ENCODE results near the gene HYI.

HYI gene

GRCh38 chr1:43421976-43422750, 31.6 kb downstream of the HYI start:
- H3K4me3 ChIP-seq (ENCODE audit: low read depth, low read length): no peak overlapping the region
- TF ChIP-seq, protein P1, sequence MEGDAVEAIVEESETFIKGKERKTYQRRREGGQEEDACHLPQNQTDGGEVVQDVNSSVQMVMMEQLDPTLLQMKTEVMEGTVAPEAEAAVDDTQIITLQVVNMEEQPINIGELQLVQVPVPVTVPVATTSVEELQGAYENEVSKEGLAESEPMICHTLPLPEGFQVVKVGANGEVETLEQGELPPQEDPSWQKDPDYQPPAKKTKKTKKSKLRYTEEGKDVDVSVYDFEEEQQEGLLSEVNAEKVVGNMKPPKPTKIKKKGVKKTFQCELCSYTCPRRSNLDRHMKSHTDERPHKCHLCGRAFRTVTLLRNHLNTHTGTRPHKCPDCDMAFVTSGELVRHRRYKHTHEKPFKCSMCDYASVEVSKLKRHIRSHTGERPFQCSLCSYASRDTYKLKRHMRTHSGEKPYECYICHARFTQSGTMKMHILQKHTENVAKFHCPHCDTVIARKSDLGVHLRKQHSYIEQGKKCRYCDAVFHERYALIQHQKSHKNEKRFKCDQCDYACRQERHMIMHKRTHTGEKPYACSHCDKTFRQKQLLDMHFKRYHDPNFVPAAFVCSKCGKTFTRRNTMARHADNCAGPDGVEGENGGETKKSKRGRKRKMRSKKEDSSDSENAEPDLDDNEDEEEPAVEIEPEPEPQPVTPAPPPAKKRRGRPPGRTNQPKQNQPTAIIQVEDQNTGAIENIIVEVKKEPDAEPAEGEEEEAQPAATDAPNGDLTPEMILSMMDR (IDR thresholded peaks at IDR 0.05; ENCODE audit: low read depth, low read length): no peak
- in situ Hi-C loops (cut with HindIII; ENCODE audit: low sequenced_read_pairs): no loop called here
- no peak for DNase-seq (ENCODE audit: low read depth, low spot score)

GRCh38 chr1:43421396-43421795, 32.3 kb downstream of the HYI start:
- H3K4me3 ChIP-seq (ENCODE audit: low read depth, low read length): no peak overlapping the region
- DNase-seq (ENCODE audit: low read depth, low spot score): no peak
- TF ChIP-seq, protein P1 (IDR thresholded peaks at IDR 0.05; ENCODE audit: low read depth, low read length): no peak
- in situ Hi-C loops (cut with HindIII; ENCODE audit: low sequenced_read_pairs): no loop called here

- no peak overlapping the region for H3K4me3 ChIP-seq (ENCODE audit: low read depth, low read length)
- TF ChIP-seq, protein P1 (IDR thresholded peaks at IDR 0.05; ENCODE audit: low read depth, low read length): no peak
- in situ Hi-C loops (cut with HindIII; ENCODE audit: low sequenced_read_pairs): no loop called here
- no peak for DNase-seq (ENCODE audit: low read depth, low spot score)
Measured at GRCh38 chr1:43420874-43421273, 32.9 kb downstream of the HYI start.

DNA sequence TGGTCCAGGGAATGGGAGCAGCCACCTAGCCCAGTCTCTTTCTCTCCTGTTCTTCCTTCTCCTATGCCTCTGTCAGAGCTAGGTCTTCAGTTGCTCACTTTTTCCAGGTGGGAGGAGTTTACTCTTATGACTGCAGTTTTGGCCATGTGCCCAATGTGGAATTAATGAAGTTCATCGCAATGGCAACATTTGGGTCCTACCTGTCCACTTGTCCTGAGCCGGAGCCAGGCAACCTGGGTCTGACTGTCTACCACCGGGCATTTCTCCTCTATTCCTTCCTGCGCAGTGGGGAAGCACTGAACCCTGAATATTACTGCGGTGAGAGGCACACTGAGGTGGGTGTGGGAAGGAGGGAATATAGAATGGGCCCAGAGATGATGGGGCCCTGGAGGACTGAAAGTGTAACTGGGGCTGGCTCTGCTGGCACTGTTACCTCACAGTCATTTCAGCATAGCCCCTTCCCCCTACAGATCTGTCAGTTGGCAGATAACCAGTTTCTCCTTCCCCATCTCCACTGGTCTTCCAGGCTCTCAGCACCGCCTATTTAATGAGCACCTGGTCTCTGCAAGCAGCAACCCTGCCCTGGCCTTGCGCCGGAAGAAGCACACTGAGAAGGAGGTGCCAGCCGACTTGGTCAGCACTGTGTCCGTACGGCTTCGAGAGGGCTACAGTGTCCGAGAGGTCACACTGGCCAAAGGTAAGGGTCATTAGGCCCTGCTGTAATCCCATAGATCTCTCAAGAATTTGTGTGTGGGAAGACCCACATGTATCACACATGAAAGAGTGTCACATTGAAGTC, 33.9 kb downstream of the HYI start:
- in situ Hi-C loops (cut with HindIII; ENCODE audit: low sequenced_read_pairs): no loop called here
- no peak for DNase-seq (ENCODE audit: low read depth, low spot score)
- no peak overlapping the region for H3K4me3 ChIP-seq (ENCODE audit: low read depth, low read length)
- TF ChIP-seq, protein P1 (IDR thresholded peaks at IDR 0.05; ENCODE audit: low read depth, low read length): no peak

GRCh38 chr1:43418858-43419257, 34.9 kb downstream of the HYI start:
- TF ChIP-seq, protein P1 (IDR thresholded peaks at IDR 0.05; ENCODE audit: low read depth, low read length): no peak
- DNase-seq (ENCODE audit: low read depth, low spot score): no peak
- in situ Hi-C loops (cut with HindIII; ENCODE audit: low sequenced_read_pairs): no loop called here
- no peak overlapping the region for H3K4me3 ChIP-seq (ENCODE audit: low read depth, low read length)

DNA sequence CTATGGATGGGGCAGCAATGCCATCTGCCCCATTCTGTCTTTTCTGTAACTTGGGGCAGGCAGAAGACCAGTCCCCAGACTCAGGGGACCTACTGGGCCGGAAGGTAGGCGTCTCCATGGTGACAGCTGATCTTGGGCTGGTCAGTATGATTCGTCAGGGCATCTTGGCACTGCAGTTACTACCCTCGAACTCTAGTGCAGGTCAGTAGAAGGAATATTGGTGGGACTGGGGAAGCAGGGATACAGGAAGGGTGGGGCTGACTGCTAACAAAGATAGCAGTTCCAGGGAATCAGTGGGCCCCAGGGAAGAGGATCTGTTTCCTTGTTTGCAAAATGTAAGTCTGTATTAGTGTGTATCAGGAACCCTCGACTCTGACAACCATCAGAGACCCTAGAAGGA, 37.8 kb downstream of the HYI start:
- in situ Hi-C loops (cut with HindIII; ENCODE audit: low sequenced_read_pairs): no loop called here
- no peak for DNase-seq (ENCODE audit: low read depth, low spot score)
- TF ChIP-seq, protein P1 (IDR thresholded peaks at IDR 0.05; ENCODE audit: low read depth, low read length): no peak
- H3K4me3 ChIP-seq (ENCODE audit: low read depth, low read length): no peak overlapping the region
